NB4 (cell line): Measurements from ENCODE around the gene AGXT.

Experiments used
- DNase-seq: peaks from one replicate; pipeline ENCODE4 v3.0.0; 2010; ENCODE audit warnings: low read depth
- H3K4me3 ChIP-seq: one replicate; pipeline ENCODE4 v1.5.1; 2011; ENCODE audit warnings: mild to moderate bottlenecking, low read depth, low read length, moderate library complexity
- CTCF ChIP-seq: IDR thresholded peaks from one replicate; pipeline ENCODE4 v1.5.1; 2012; ENCODE audit warnings: low read depth, low read length
- MAX ChIP-seq: IDR thresholded peaks from 2 replicates; pipeline ENCODE4 v1.6.1; 2011; ENCODE audit warnings: low read depth, low read length
- MYC ChIP-seq: IDR thresholded peaks from 2 replicates; pipeline ENCODE4 v1.6.1; 2011; ENCODE audit warnings: low read depth, low read length
- POLR2A ChIP-seq: IDR thresholded peaks from 2 replicates; pipeline ENCODE4 v1.6.1; 2011; ENCODE audit warnings: mild to moderate bottlenecking; ENCODE audit not compliant: insufficient read length; ENCODE audit errors: extremely low read depth

The AGXT gene

GRCh38 chr2:240872317-240873097, 3.9 kb downstream of the AGXT start:
- DNase-seq = no peak
- no peak overlapping the region for H3K4me3 ChIP-seq
- TF ChIP-seq CTCF = no peak
- no peak for TF ChIP-seq MYC
- no peak for TF ChIP-seq MAX
- TF ChIP-seq POLR2A = no peak

GRCh38 chr2:240873098-240873788, 4.6 kb downstream of the AGXT start:
- DNase-seq = no peak
- no peak for TF ChIP-seq MAX
- no peak for TF ChIP-seq CTCF
- no peak for TF ChIP-seq MYC
- TF ChIP-seq POLR2A = no peak
- H3K4me3 ChIP-seq = no peak overlapping the region

GRCh38 chr2:240873805-240874714, 5.4 kb downstream of the AGXT start:
- TF ChIP-seq POLR2A = no peak
- TF ChIP-seq CTCF = no peak
- TF ChIP-seq MYC = no peak
- TF ChIP-seq MAX = no peak
- DNase-seq = no peak

GRCh38 chr2:240874715-240875227, 6.1 kb downstream of the AGXT start:
- TF ChIP-seq MAX (no peak), CTCF (no peak), MYC (no peak), POLR2A (no peak)
- no peak for DNase-seq
- no peak overlapping the region for H3K4me3 ChIP-seq

More at GRCh38 chr2:240873805-240874714, 5.4 kb downstream of the AGXT start:
- no peak overlapping the region for H3K4me3 ChIP-seq
